HEK293 (cell line): Measurements from ENCODE around the gene OGFOD2.

ENCODE experiments used
- CTCF ChIA-PET: fragments of 350-600 bp; formaldehyde crosslinking; extraction: SDS; loops from one replicate; lab custom pipeline; 2021; ENCODE audit warnings: antibody characterized with exemption; lab: Yijun Ruan, JAX
- POLR2A ChIA-PET: fragments of 300-600 bp; formaldehyde crosslinking; extraction: SDS; loops from one replicate; lab custom pipeline; 2020; ENCODE audit warnings: antibody characterized with exemption, inconsistent platforms; lab: Yijun Ruan, JAX
- H3K27ac ChIP-seq: fragments of 200-500 bp; sonication (Bioruptor generic); 2 replicates; pipeline ENCODE4 v1.5.1; 2014; ENCODE audit warnings: low read depth, low read length, control low read depth, inconsistent platforms; ENCODE audit errors: extremely low read depth
- H3K36me3 ChIP-seq, 2 experiments: fragments of 200-500 bp in 1 of 2; sonication (Bioruptor generic) in 1 of 2; 1 replicate in 1 of 2; 2 replicates in 1 of 2; pipeline ENCODE4 v1.5.1; 2014 to 2017; ENCODE audit warnings: inconsistent platforms in 2 of 2, low read length in 2 of 2; ENCODE audit not compliant: control insufficient read depth in 2 of 2, insufficient read depth in 1 of 2
- H3K4me1 ChIP-seq: fragments of 200-500 bp; sonication (Bioruptor generic); 2 replicates; pipeline ENCODE4 v1.5.1; 2014; ENCODE audit warnings: mild to moderate bottlenecking, low read length, inconsistent platforms; ENCODE audit not compliant: control insufficient read depth, insufficient read depth
- H3K4me3 ChIP-seq: 2 replicates; pipeline ENCODE4 v1.5.1; 2011; ENCODE audit warnings: low read depth, mild to moderate bottlenecking, control low read depth, low read length, moderate library complexity
- H3K9me3 ChIP-seq: fragments of 200-500 bp; sonication (Bioruptor generic); 2 replicates; pipeline ENCODE4 v1.5.1; 2014; ENCODE audit warnings: low read depth, low read length, inconsistent platforms; ENCODE audit not compliant: control insufficient read depth, insufficient read depth
- BCL11B ChIP-seq: fragments of 450-650 bp; formaldehyde crosslinking; IDR thresholded peaks from 2 replicates; pipeline ENCODE4 v1.5.1; 2016; ENCODE audit warnings: low read depth, missing biosample characterization, missing genetic modification characterization
- GLIS2 ChIP-seq: fragments of 450-650 bp; formaldehyde crosslinking; IDR thresholded peaks from 2 replicates; pipeline ENCODE4 v1.5.1; 2016; ENCODE audit warnings: missing biosample characterization, missing genetic modification characterization
- KLF8 ChIP-seq: fragments of 450-650 bp; formaldehyde crosslinking; IDR thresholded peaks from 2 replicates; pipeline ENCODE4 v1.5.1; 2016; ENCODE audit warnings: missing biosample characterization, missing genetic modification characterization
- PATZ1 ChIP-seq: fragments of 450-650 bp; formaldehyde crosslinking; IDR thresholded peaks from 2 replicates; pipeline ENCODE4 v1.5.1; 2016; ENCODE audit warnings: missing biosample characterization, missing genetic modification characterization
- PRDM1 ChIP-seq: fragments of 450-650 bp; formaldehyde crosslinking; IDR thresholded peaks from 2 replicates; pipeline ENCODE4; 2016; ENCODE audit warnings: missing biosample characterization, missing genetic modification characterization
- PRDM10 ChIP-seq: fragments of 450-650 bp; formaldehyde crosslinking; IDR thresholded peaks from 2 replicates; pipeline ENCODE4 v1.5.1; 2016; ENCODE audit warnings: missing biosample characterization, missing genetic modification characterization
- WT1 ChIP-seq: fragments of 450-650 bp; formaldehyde crosslinking; IDR thresholded peaks from 2 replicates; pipeline ENCODE4 v1.5.1; 2016; ENCODE audit warnings: missing biosample characterization, missing genetic modification characterization
- ZIC2 ChIP-seq: fragments of 450-650 bp; formaldehyde crosslinking; IDR thresholded peaks from 2 replicates; pipeline ENCODE4 v1.5.1; 2016; ENCODE audit warnings: missing biosample characterization, missing genetic modification characterization
- ZNF148 ChIP-seq: fragments of 450-650 bp; formaldehyde crosslinking; IDR thresholded peaks from 2 replicates; pipeline ENCODE4 v1.5.0; 2017; ENCODE audit warnings: missing biosample characterization, missing genetic modification characterization, borderline replicate concordance
- ZNF335 ChIP-seq: fragments of 450-650 bp; formaldehyde crosslinking; conservative IDR thresholded peaks from 2 replicates; pipeline ENCODE4 v1.5.1; 2016; ENCODE audit warnings: missing biosample characterization, missing genetic modification characterization
- ZNF354C ChIP-seq: fragments of 450-650 bp; formaldehyde crosslinking; IDR thresholded peaks from 2 replicates; pipeline ENCODE4 v1.5.1; 2016; ENCODE audit warnings: missing biosample characterization, missing genetic modification characterization, low read depth, borderline replicate concordance
- ZNF521 ChIP-seq: fragments of 450-650 bp; formaldehyde crosslinking; IDR thresholded peaks from 2 replicates; pipeline ENCODE4 v1.5.1; 2017; ENCODE audit warnings: missing biosample characterization, mild to moderate bottlenecking, missing genetic modification characterization
- ZNF600 ChIP-seq: fragments of 450-650 bp; formaldehyde crosslinking; IDR thresholded peaks from 2 replicates; pipeline ENCODE4 v1.5.1; 2016; ENCODE audit warnings: missing biosample characterization, missing genetic modification characterization
- ZNF624 ChIP-seq: fragments of 450-650 bp; formaldehyde crosslinking; IDR thresholded peaks from 2 replicates; pipeline ENCODE4 v1.5.1; 2017; ENCODE audit warnings: missing biosample characterization, missing genetic modification characterization
- ZNF701 ChIP-seq: fragments of 450-650 bp; formaldehyde crosslinking; IDR thresholded peaks from 2 replicates; pipeline ENCODE4 v1.5.1; 2016; ENCODE audit warnings: missing biosample characterization, missing genetic modification characterization
- ZSCAN30 ChIP-seq: fragments of 450-650 bp; IDR thresholded peaks from 2 replicates; pipeline ENCODE4 v1.5.1; 2018; ENCODE audit warnings: missing biosample characterization, mild to moderate bottlenecking, missing genetic modification characterization, moderate library complexity
- TF ChIP-seq, protein P1 (sequence below): fragments of 450-650 bp; formaldehyde crosslinking; IDR thresholded peaks from 2 replicates; pipeline ENCODE4; 2016; ENCODE audit warnings: missing biosample characterization, missing genetic modification characterization
- TF ChIP-seq, protein P2 (sequence below): fragments of 450-650 bp; formaldehyde crosslinking; IDR thresholded peaks from 2 replicates; pipeline ENCODE4 v1.5.1; 2017; ENCODE audit warnings: missing biosample characterization, missing genetic modification characterization
- TF ChIP-seq, protein P3 (sequence below): fragments of 450-650 bp; IDR thresholded peaks from 2 replicates; pipeline ENCODE4 v1.5.1; 2018; ENCODE audit warnings: missing biosample characterization, mild to moderate bottlenecking, missing genetic modification characterization

Gene OGFOD2

DNA sequence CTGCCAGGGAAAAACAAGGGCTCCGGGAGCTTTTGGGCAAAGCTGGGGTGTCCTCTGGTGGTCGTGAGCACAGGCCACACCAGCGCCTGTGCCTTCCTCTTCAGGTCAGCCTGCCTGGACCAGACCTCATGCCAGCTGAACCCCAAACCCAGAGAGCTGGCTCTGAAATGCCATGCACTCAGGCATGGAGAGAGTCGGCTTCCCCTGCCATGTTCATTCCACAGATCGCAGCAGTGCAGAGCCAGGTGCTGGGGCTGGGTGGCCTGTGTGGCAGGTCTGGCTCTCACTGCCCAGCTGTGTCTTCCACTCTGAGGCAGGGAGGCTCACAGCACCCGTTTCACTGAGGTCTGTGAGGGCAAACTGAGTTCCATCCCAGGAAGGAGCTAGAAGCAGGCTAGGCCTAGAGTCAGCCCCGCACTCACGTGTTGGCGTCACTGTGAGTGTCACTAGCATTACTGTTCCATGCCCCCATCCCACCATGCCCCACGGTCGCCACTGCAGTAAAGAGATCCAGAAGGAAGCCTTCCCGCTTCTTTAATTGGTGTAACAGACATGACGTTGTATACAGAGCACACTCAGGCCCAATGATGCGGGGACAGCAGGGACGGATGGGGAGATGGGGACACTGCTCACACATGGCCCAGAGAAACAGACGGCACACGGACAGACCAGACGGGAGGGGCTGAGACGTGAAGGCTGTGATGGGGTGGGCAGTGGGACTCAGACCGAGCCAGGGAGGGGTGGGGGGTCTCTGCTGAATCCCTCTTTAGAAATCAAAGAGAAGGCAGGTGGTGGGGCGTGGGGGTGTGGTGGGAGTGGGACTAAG is 8.1 kb downstream of the OGFOD2 start:
- no peaks in the 10 kb centered on the region for H3K9me3 ChIP-seq
- ChIA-PET POLR2A (interaction anchor here (1.0 to 1.9 kb wide), 3 partner anchors 9 to 249 kb away, joined by 3 to 8 read pairs (median 3); partner anchors contain the start of genes MPHOSPH9 and OGFOD2), CTCF (interaction anchor here (0.6 kb wide), 1 partner anchor 383 kb away, joined by 5 read pairs; no protein-coding TSS in a partner anchor)
- TF ChIP-seq, protein P1, sequence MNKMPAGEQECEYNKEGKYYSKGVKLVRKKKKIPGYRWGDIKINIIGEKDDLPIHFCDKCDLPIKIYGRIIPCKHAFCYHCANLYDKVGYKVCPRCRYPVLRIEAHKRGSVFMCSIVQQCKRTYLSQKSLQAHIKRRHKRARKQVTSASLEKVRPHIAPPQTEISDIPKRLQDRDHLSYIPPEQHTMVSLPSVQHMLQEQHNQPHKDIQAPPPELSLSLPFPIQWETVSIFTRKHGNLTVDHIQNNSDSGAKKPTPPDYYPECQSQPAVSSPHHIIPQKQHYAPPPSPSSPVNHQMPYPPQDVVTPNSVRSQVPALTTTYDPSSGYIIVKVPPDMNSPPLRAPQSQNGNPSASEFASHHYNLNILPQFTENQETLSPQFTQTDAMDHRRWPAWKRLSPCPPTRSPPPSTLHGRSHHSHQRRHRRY (tag by site-specific recombination), result no peak
- no peak for TF ChIP-seq KLF8 (tag by site-specific recombination)
- TF ChIP-seq ZNF624 (tag by site-specific recombination), result no peak
- no peak for TF ChIP-seq ZNF701 (tag by site-specific recombination)
- TF ChIP-seq ZSCAN30 (tag by site-specific recombination), result no peak
- no peak for TF ChIP-seq ZNF148
- no peak for TF ChIP-seq PRDM1 (tag by site-specific recombination)
- peak; percentile 64 for TF ChIP-seq ZNF600 (tag by site-specific recombination)
- H3K27ac ChIP-seq, result 0 out of 2 replicates have a peak overlapping the region, but pooled peaks have one; percentile 6
- H3K36me3 ChIP-seq, result peaks cover 0 to 42% of the 10 kb centered on the region in 2 experiments; a peak in 2 of 3 replicates
- no peak overlapping the region for H3K4me3 ChIP-seq
- peaks cover 15% of the 10 kb centered on the region for H3K4me1 ChIP-seq

GRCh38 chr12:122983789-122984515 is 8.9 kb downstream of the OGFOD2 start:
- no peak overlapping the region for H3K4me3 ChIP-seq
- ChIA-PET POLR2A (interaction anchor here (1.0 to 1.9 kb wide), 5 partner anchors 10 to 18 kb away, joined by 3 to 8 read pairs (median 4); partner anchors contain the start of genes ABCB9 and OGFOD2), CTCF (interaction anchor here (0.6 kb wide), 1 partner anchor 382 kb away, joined by 5 read pairs; no protein-coding TSS in a partner anchor)
- 0 out of 2 replicates have a peak overlapping the region, but pooled peaks have one; percentile 6 for H3K27ac ChIP-seq
- peaks cover 0 to 35% of the 10 kb centered on the region in 2 experiments; a peak in 2 of 3 replicates for H3K36me3 ChIP-seq
- H3K9me3 ChIP-seq, result no peaks in the 10 kb centered on the region
- peaks cover 15% of the 10 kb centered on the region for H3K4me1 ChIP-seq
- TF ChIP-seq, protein P2, sequence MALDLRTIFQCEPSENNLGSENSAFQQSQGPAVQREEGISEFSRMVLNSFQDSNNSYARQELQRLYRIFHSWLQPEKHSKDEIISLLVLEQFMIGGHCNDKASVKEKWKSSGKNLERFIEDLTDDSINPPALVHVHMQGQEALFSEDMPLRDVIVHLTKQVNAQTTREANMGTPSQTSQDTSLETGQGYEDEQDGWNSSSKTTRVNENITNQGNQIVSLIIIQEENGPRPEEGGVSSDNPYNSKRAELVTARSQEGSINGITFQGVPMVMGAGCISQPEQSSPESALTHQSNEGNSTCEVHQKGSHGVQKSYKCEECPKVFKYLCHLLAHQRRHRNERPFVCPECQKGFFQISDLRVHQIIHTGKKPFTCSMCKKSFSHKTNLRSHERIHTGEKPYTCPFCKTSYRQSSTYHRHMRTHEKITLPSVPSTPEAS, result no peak
- peak; percentile 36; the same call in 1 of the 2 replicates for TF ChIP-seq ZNF335 (tag by site-specific recombination)
- no peak for TF ChIP-seq ZNF354C (tag by site-specific recombination)
- peak; percentile 84 for TF ChIP-seq ZIC2 (tag by site-specific recombination)
- TF ChIP-seq BCL11B (tag by site-specific recombination), result no peak
- TF ChIP-seq PRDM10 (tag by site-specific recombination), result peak; percentile 89
- TF ChIP-seq, protein P3, sequence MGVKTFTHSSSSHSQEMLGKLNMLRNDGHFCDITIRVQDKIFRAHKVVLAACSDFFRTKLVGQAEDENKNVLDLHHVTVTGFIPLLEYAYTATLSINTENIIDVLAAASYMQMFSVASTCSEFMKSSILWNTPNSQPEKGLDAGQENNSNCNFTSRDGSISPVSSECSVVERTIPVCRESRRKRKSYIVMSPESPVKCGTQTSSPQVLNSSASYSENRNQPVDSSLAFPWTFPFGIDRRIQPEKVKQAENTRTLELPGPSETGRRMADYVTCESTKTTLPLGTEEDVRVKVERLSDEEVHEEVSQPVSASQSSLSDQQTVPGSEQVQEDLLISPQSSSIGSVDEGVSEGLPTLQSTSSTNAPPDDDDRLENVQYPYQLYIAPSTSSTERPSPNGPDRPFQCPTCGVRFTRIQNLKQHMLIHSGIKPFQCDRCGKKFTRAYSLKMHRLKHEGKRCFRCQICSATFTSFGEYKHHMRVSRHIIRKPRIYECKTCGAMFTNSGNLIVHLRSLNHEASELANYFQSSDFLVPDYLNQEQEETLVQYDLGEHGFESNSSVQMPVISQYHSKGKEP, result no peak
- no peak for TF ChIP-seq WT1 (tag by site-specific recombination)
- TF ChIP-seq ZNF521 (tag by site-specific recombination), result no peak
- TF ChIP-seq PATZ1 (tag by site-specific recombination), result 0 out of 2 replicates have a peak, but pooled peaks have one; percentile 13
- peak; percentile 75 for TF ChIP-seq GLIS2 (tag by site-specific recombination)
